Measurements from ENCODE around the gene UBAC2. TPM values are rescaled to one million over a fixed set of nuclear protein-coding genes. Genes with fewer than 3 reads are reported as not detected.

UBAC2 gene, protein sequence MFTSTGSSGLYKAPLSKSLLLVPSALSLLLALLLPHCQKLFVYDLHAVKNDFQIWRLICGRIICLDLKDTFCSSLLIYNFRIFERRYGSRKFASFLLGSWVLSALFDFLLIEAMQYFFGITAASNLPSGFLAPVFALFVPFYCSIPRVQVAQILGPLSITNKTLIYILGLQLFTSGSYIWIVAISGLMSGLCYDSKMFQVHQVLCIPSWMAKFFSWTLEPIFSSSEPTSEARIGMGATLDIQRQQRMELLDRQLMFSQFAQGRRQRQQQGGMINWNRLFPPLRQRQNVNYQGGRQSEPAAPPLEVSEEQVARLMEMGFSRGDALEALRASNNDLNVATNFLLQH
- 10 to 100 TPM; 41.8 to 51.0 (median 45.5) TPM for total RNA-seq

- DNase-seq (ENCODE audit: low spot score), result peak; percentile 76
- ATAC-seq (ENCODE audit: low FRiP score), result peak; percentile 93
- no peak for TF ChIP-seq CTCF (IDR thresholded peaks at IDR 0.05)
Observed at GRCh38 chr13:99200432-99201167, at the start of gene UBAC2. TSS of gene UBAC2 (plus strand) at chr13:99200854. CDS start at chr13:99200909, 55 bp downstream.

DNA sequence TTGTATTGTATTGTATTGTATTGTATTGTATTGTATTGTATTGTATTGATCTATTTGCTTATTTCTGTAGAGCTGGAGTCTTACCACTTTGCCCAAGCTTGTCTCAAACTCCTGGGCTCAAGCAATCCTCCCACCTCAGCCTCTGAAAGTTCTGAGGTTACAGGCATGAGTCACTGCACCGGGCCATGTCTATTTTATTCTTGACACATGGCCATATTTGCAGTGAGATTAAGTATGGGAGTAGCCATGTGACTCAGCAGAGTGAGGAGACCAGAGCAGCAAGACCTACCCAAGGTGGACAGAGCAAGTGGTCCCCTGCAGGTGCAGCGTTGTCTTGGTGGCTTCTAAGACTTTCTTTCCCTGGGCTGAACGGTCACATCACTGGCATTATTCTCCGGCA is 49.1 kb upstream of the UBAC2 start:
- no peak for TF ChIP-seq CTCF (IDR thresholded peaks at IDR 0.05)
- ATAC-seq (ENCODE audit: low FRiP score) (peak; percentile 70), DNase-seq (ENCODE audit: low spot score) (no peak)

GRCh38 chr13:99153219-99153618 is 47.4 kb upstream of the UBAC2 start:
- no peak for DNase-seq (ENCODE audit: low spot score)
- ATAC-seq (ENCODE audit: low FRiP score), result no peak
- TF ChIP-seq CTCF (IDR thresholded peaks at IDR 0.05), result no peak

DNA sequence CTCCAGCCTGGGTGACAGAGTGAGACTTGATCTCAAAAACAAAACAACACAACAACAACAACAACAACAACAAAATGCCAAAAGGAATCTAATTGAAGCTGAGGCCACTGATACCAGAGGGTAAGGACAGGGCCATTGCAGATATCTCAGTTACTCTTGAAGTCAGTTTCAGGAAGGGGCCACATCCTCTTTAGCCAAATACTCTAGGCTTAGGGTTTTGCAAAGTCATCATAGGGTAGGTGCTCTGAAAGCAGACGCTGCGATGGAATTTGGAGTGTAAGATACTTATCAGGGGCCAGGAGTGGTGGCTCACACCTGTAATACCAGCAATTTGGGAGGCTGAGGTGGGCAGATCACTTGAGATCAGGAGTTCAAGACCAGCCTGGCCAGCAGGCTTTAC is 46.6 kb upstream of the UBAC2 start:
- ATAC-seq (ENCODE audit: low FRiP score), result no peak
- no peak for TF ChIP-seq CTCF (IDR thresholded peaks at IDR 0.05)
- DNase-seq (ENCODE audit: low spot score), result no peak

GRCh38 chr13:99155821-99156220 is 44.8 kb upstream of the UBAC2 start:
- no peak for ATAC-seq (ENCODE audit: low FRiP score)
- no peak for DNase-seq (ENCODE audit: low spot score)
- TF ChIP-seq CTCF (IDR thresholded peaks at IDR 0.05), result no peak

- no peak for ATAC-seq (ENCODE audit: low FRiP score)
- no peak for DNase-seq (ENCODE audit: low spot score)
- no peak for TF ChIP-seq CTCF (IDR thresholded peaks at IDR 0.05)
Observed at GRCh38 chr13:99157046-99157445, 43.6 kb upstream of the UBAC2 start.

Measured in omental fat pad (tissue), 4 donors.